ENCODE results near the gene ZKSCAN8. TPM values are rescaled to one million over a fixed set of nuclear protein-coding genes. Genes with fewer than 3 reads are reported as not detected.

The ZKSCAN8 gene
- total RNA-seq, 2 donors from 2014 or later, result 7.6 to 12.2 TPM

- Histone ChIP-seq H3K27ac (no peak overlapping the region), H3K27me3 (no peaks in the 10 kb centered on the region), H3K36me3 (no peaks in the 10 kb centered on the region), H3K4me3 (peak overlapping the region; percentile 90), H3K9me3 (no peaks in the 10 kb centered on the region), H3K9ac (ENCODE audit: low read depth in 2 of 2, low read length in 2 of 2) (peak overlapping the region in 1 of 2 donors; percentile 89), H3K4me1 (peaks cover 5% of the 10 kb centered on the region)
- DNase-seq, result no peak
- TF ChIP-seq CTCF (IDR thresholded peaks at IDR 0.05), result no peak
- intact Hi-C loops (cut with DNase I), result no loop called here
Observed at GRCh38 chr6:28142446-28142845, 763 bp downstream of the ZKSCAN8 start.

GRCh38 chr6:28145231-28145630 is 3.5 kb downstream of the ZKSCAN8 start:
- H3K9me3 ChIP-seq, result no peaks in the 10 kb centered on the region
- no peak for TF ChIP-seq CTCF (IDR thresholded peaks at IDR 0.05)
- no peak overlapping the region for H3K9ac ChIP-seq (ENCODE audit: low read depth in 2 of 2, low read length in 2 of 2)
- DNase-seq, result no peak
- H3K36me3 ChIP-seq, result no peaks in the 10 kb centered on the region
- no peak overlapping the region for H3K27ac ChIP-seq
- no peak overlapping the region for H3K4me3 ChIP-seq
- intact Hi-C loops (cut with DNase I), result no loop called here
- H3K27me3 ChIP-seq, result no peaks in the 10 kb centered on the region
- no peaks in the 10 kb centered on the region for H3K4me1 ChIP-seq

- Histone ChIP-seq H3K9ac (ENCODE audit: low read depth in 2 of 2, low read length in 2 of 2) (no peak overlapping the region), H3K4me1 (no peaks in the 10 kb centered on the region), H3K27ac (no peak overlapping the region), H3K36me3 (peaks cover 18% of the 10 kb centered on the region), H3K9me3 (no peaks in the 10 kb centered on the region), H3K4me3 (no peak overlapping the region), H3K27me3 (no peaks in the 10 kb centered on the region)
- intact Hi-C loops (cut with DNase I), result no loop called here
- no peak for DNase-seq
- TF ChIP-seq CTCF (IDR thresholded peaks at IDR 0.05), result no peak
Observed at GRCh38 chr6:28152531-28152930, 10.8 kb downstream of the ZKSCAN8 start.

GRCh38 chr6:28153546-28153945 is 11.9 kb downstream of the ZKSCAN8 start:
- intact Hi-C loops (cut with DNase I), result no loop called here
- no peak for TF ChIP-seq CTCF (IDR thresholded peaks at IDR 0.05)
- H3K4me1 ChIP-seq, result no peaks in the 10 kb centered on the region
- no peak overlapping the region for H3K4me3 ChIP-seq
- peaks cover 18% of the 10 kb centered on the region for H3K36me3 ChIP-seq
- no peak overlapping the region for H3K9ac ChIP-seq (ENCODE audit: low read depth in 2 of 2, low read length in 2 of 2)
- no peak for DNase-seq
- no peaks in the 10 kb centered on the region for H3K9me3 ChIP-seq
- H3K27me3 ChIP-seq, result no peaks in the 10 kb centered on the region
- H3K27ac ChIP-seq, result no peak overlapping the region

GRCh38 chr6:28154357-28154756 is 12.7 kb downstream of the ZKSCAN8 start:
- H3K27ac ChIP-seq, result no peak overlapping the region
- H3K4me3 ChIP-seq, result no peak overlapping the region
- intact Hi-C loops (cut with DNase I), result no loop called here
- DNase-seq, result no peak
- no peak for TF ChIP-seq CTCF (IDR thresholded peaks at IDR 0.05)
- no peaks in the 10 kb centered on the region for H3K4me1 ChIP-seq
- H3K27me3 ChIP-seq, result no peaks in the 10 kb centered on the region
- H3K36me3 ChIP-seq, result peaks cover 18% of the 10 kb centered on the region
- H3K9me3 ChIP-seq, result no peaks in the 10 kb centered on the region
- H3K9ac ChIP-seq (ENCODE audit: low read depth in 2 of 2, low read length in 2 of 2), result no peak overlapping the region

GRCh38 chr6:28158318-28158717 is 16.6 kb downstream of the ZKSCAN8 start:
- Histone ChIP-seq H3K9ac (ENCODE audit: low read depth in 2 of 2, low read length in 2 of 2) (no peak overlapping the region), H3K36me3 (peaks cover 10% of the 10 kb centered on the region), H3K9me3 (no peaks in the 10 kb centered on the region), H3K27me3 (no peaks in the 10 kb centered on the region), H3K4me3 (no peak overlapping the region), H3K27ac (no peak overlapping the region), H3K4me1 (no peaks in the 10 kb centered on the region)
- no peak for TF ChIP-seq CTCF (IDR thresholded peaks at IDR 0.05)
- no peak for DNase-seq
- intact Hi-C loops (cut with DNase I), result no loop called here

Measured in colonic mucosa (tissue), 4 donors.